Measurements from ENCODE around the gene IDE.

DNA sequence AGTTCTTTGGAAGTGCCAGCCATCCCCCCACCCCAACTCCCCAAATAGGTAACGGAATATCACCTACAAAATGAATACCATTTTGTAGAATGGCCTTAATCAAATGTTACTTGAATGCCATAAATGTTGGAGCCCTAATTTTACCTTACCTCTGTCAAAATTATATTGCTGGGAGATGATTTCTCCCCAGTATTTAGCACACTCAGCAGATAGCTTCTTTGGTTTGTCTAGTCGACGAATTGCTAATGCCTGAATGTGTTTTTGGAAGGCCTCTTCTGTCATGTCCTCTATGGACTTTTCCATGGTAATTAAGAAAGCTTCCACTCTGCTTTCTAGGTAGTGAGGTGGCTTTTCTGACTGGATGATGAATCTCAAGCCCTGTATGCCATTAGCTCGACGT is 110.3 kb downstream of the IDE start:
- TF ChIP-seq, protein P1, sequence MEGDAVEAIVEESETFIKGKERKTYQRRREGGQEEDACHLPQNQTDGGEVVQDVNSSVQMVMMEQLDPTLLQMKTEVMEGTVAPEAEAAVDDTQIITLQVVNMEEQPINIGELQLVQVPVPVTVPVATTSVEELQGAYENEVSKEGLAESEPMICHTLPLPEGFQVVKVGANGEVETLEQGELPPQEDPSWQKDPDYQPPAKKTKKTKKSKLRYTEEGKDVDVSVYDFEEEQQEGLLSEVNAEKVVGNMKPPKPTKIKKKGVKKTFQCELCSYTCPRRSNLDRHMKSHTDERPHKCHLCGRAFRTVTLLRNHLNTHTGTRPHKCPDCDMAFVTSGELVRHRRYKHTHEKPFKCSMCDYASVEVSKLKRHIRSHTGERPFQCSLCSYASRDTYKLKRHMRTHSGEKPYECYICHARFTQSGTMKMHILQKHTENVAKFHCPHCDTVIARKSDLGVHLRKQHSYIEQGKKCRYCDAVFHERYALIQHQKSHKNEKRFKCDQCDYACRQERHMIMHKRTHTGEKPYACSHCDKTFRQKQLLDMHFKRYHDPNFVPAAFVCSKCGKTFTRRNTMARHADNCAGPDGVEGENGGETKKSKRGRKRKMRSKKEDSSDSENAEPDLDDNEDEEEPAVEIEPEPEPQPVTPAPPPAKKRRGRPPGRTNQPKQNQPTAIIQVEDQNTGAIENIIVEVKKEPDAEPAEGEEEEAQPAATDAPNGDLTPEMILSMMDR (IDR thresholded peaks at IDR 0.05), result no peak
- TF ChIP-seq POLR2A (IDR thresholded peaks at IDR 0.05), result no peak

All from gastroesophageal sphincter (tissue), 3 donors.